Keratinocyte (primary cell): ENCODE results near the gene DNAJB11. TPM values are rescaled to one million over a fixed set of nuclear protein-coding genes. Genes with fewer than 3 reads are reported as not detected.

Experiments
- DNase-seq: peaks from one replicate; pipeline ENCODE4 v3.0.0-alpha.2; 2011; ENCODE audit warnings: low read depth, missing footprints, low spot score
- FAIRE-seq: peaks from 2 replicates; lab custom pipeline; 2011; peaks lifted over from hg19 to GRCh38; lab: Jason Lieb, UNC
- H2AFZ ChIP-seq: 2 replicates; pipeline ENCODE4 v1.6.0; 2012; ENCODE audit warnings: low read length, control low read depth, inconsistent platforms; ENCODE audit not compliant: control insufficient read depth
- H3K27ac ChIP-seq: 2 replicates; pipeline ENCODE4 v1.5.1; 2011; ENCODE audit warnings: low read length; ENCODE audit not compliant: control insufficient read depth, insufficient read depth
- H3K27me3 ChIP-seq: 3 replicates; pipeline ENCODE4 v1.6.0; 2011; ENCODE audit warnings: low read length; ENCODE audit not compliant: control insufficient read depth, insufficient read depth; ENCODE audit errors: extremely low read depth
- H3K36me3 ChIP-seq, 2 experiments: 2 replicates in 1 of 2; 3 replicates in 1 of 2; pipeline ENCODE4 v1.5.1; 2011; ENCODE audit warnings: low read length in 2 of 2, mild to moderate bottlenecking in 1 of 2; ENCODE audit not compliant: control insufficient read depth in 2 of 2, insufficient read depth in 2 of 2; ENCODE audit errors: extremely low read depth in 1 of 2
- H3K4me1 ChIP-seq: 3 replicates; pipeline ENCODE4 v1.5.1; 2011; ENCODE audit warnings: low read length; ENCODE audit not compliant: control insufficient read depth, insufficient read depth; ENCODE audit errors: extremely low read depth
- H3K4me2 ChIP-seq: 3 replicates; pipeline ENCODE4 v1.6.0; 2011; ENCODE audit warnings: low read depth, low read length; ENCODE audit not compliant: control insufficient read depth, insufficient read depth; ENCODE audit errors: extremely low read depth
- H3K4me3 ChIP-seq, 3 experiments: fragments of 200-600 bp in 1 of 3; sonication (generic) in 1 of 3; 2 replicates in 2 of 3; 3 replicates in 1 of 3; pipeline ENCODE4 v1.5.1; 2011 to 2016; ENCODE audit warnings: low read length in 3 of 3, mild to moderate bottlenecking in 3 of 3, control low read depth in 2 of 3, inconsistent platforms in 1 of 3, low read depth in 1 of 3, mixed read lengths in 1 of 3, mixed run types in 1 of 3, moderate library complexity in 1 of 3; ENCODE audit not compliant: control insufficient read depth in 2 of 3, insufficient read depth in 2 of 3; ENCODE audit errors: extremely low read depth in 1 of 3
- H3K79me2 ChIP-seq: 2 replicates; pipeline ENCODE4 v1.6.0; 2012; ENCODE audit warnings: low read length; ENCODE audit not compliant: control insufficient read depth, insufficient read depth
- H3K9ac ChIP-seq: 3 replicates; pipeline ENCODE4 v1.6.0; 2011; ENCODE audit warnings: low read length; ENCODE audit not compliant: control insufficient read depth, insufficient read depth; ENCODE audit errors: extremely low read depth
- H3K9me1 ChIP-seq: 3 replicates; pipeline ENCODE4 v1.6.0; 2011; ENCODE audit warnings: low read length; ENCODE audit not compliant: control insufficient read depth, insufficient read depth; ENCODE audit errors: extremely low read depth
- H3K9me3 ChIP-seq: 2 replicates; pipeline ENCODE4 v1.5.1; 2012; ENCODE audit warnings: low read depth, low read length; ENCODE audit not compliant: control insufficient read depth
- H4K20me1 ChIP-seq: 3 replicates; pipeline ENCODE4 v1.6.0; 2011; ENCODE audit warnings: low read length; ENCODE audit not compliant: control insufficient read depth, insufficient read depth; ENCODE audit errors: extremely low read depth
- CTCF ChIP-seq, 3 experiments: IDR thresholded peaks in 1 of 3; conservative IDR thresholded peaks in 1 of 3; optimal IDR thresholded peaks in 1 of 3; 2 replicates in 2 of 3; 3 replicates in 1 of 3; pipeline versions ENCODE3 to v1.5.1; 2011; ENCODE audit warnings: low read length in 3 of 3, mild to moderate bottlenecking in 3 of 3, moderate library complexity in 2 of 3, control low read depth in 1 of 3, inconsistent platforms in 1 of 3; ENCODE audit not compliant: insufficient read depth in 2 of 3; ENCODE audit errors: extremely low read depth in 1 of 3
- EZH2 ChIP-seq: IDR thresholded peaks from one replicate; pipeline ENCODE4 v1.6.1; 2012; ENCODE audit warnings: inconsistent platforms, mild to moderate bottlenecking, low read length, moderate library complexity
- dilution Hi-C: fragments of 300-500 bp; cut with MboI; formaldehyde crosslinking; loops from one replicate; pipeline ENCODE4 v1.7.0; 2020; ENCODE audit warnings: low sequenced_read_pairs; ENCODE audit not compliant: extremely low pct_ligation_motif_present
- polyA plus RNA-seq, 5 experiments: library from polyadenylated mRNA; depleted of rRNA in 3 of 5; stranded (reverse) in 3 of 5; stranded (forward) in 1 of 5; unstranded in 1 of 5; fragments of >200 nt; gene quantifications; 1 replicate in 1 of 5; 2 replicates in 3 of 5; 3 replicates in 1 of 5; pipeline versions ENCODE4 v1.2.1 to v1.2.3, GENCODE V29; 2011 to 2012; ENCODE audit warnings: missing spikeins in 2 of 5, low read depth in 1 of 5, low replicate concordance in 1 of 5

The DNAJB11 gene
- polyA plus RNA-seq, 1 donor (not counting 4 experiments of a cell fraction or from before 2014, with no cell fraction given) = 61.8 TPM

- DNase-seq = no peak
- H3K36me3 ChIP-seq = no peaks in the 10 kb centered on the region
- H3K79me2 ChIP-seq = no peaks in the 10 kb centered on the region
- no peaks in the 10 kb centered on the region for H3K9me1 ChIP-seq
- no peaks in the 10 kb centered on the region for H3K9me3 ChIP-seq
- H3K4me2 ChIP-seq = no peak overlapping the region
- H3K27me3 ChIP-seq = no peaks in the 10 kb centered on the region
- TF ChIP-seq EZH2 (no peak), CTCF (optimal IDR thresholded peaks at IDR 0.05 in 1 of 3, IDR thresholded peaks at IDR 0.05 in 1 of 3, conservative IDR thresholded peaks at IDR 0.05 in 1 of 3; ENCODE audit: extremely low read depth in 1 of 3, insufficient read depth in 2 of 3, low read length in 3 of 3) (no peak)
- H3K4me3 ChIP-seq = no peak overlapping the region
- no peak overlapping the region for H3K9ac ChIP-seq
- H3K27ac ChIP-seq = no peak overlapping the region
- dilution Hi-C loops = no loop called here
- no peak overlapping the region for H2AFZ ChIP-seq
- peaks cover 11% of the 10 kb centered on the region for H3K4me1 ChIP-seq
- H4K20me1 ChIP-seq = no peaks in the 10 kb centered on the region
- no peak for FAIRE-seq
Measured at GRCh38 chr3:186621894-186622650, 51.6 kb downstream of the DNAJB11 start.

GRCh38 chr3:186622651-186623310 lies 52.3 kb downstream of the DNAJB11 start:
- Histone ChIP-seq H3K27me3 (no peaks in the 10 kb centered on the region), H3K9ac (no peak overlapping the region), H3K4me1 (peaks cover 5% of the 10 kb centered on the region), H4K20me1 (no peaks in the 10 kb centered on the region), H3K79me2 (no peaks in the 10 kb centered on the region), H3K9me3 (no peaks in the 10 kb centered on the region), H3K4me2 (no peak overlapping the region), H3K4me3 (no peak overlapping the region), H3K9me1 (no peaks in the 10 kb centered on the region), H3K36me3 (no peaks in the 10 kb centered on the region), H3K27ac (no peak overlapping the region), H2AFZ (no peak overlapping the region)
- FAIRE-seq (no peak), DNase-seq (no peak)
- dilution Hi-C loops = no loop called here
- TF ChIP-seq EZH2 (no peak), CTCF (optimal IDR thresholded peaks at IDR 0.05 in 1 of 3, IDR thresholded peaks at IDR 0.05 in 1 of 3, conservative IDR thresholded peaks at IDR 0.05 in 1 of 3; ENCODE audit: extremely low read depth in 1 of 3, insufficient read depth in 2 of 3, low read length in 3 of 3) (no peak)
